GM08714 (cell line): ENCODE results near the gene GAPT.

ENCODE experiments used
- H3K4me3 ChIP-seq: fragments of 200-500 bp; sonication (Bioruptor generic); 2 replicates; pipeline ENCODE4 v1.5.1; 2014; ENCODE audit warnings: mild to moderate bottlenecking, low read length, inconsistent platforms
- ZNF274 ChIP-seq: IDR thresholded peaks from 2 replicates; pipeline ENCODE4 v1.6.1; 2012; ENCODE audit warnings: mild to moderate bottlenecking, low read depth, low read length

GAPT gene

DNA sequence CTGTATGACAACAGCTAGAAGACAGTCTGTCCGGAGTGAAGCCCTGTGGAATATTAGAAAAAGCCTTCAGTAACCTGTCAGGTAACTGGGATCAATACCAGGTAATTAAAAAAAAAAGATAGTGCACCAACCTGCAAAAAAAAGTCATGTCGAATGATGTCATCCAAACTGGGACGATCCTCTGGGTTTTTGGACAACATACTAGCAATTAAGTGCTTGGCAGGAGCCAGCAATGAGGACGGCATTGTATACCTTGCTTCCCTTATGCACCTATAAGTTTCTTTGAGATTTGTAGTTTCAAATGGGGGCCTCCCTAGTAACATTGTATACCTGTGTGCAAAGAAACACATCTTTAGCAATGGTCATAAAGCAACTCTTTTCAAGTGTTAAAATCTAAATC lies 34.2 kb upstream of the GAPT start:
- no peak for TF ChIP-seq ZNF274
- H3K4me3 ChIP-seq, result no peak overlapping the region

DNA sequence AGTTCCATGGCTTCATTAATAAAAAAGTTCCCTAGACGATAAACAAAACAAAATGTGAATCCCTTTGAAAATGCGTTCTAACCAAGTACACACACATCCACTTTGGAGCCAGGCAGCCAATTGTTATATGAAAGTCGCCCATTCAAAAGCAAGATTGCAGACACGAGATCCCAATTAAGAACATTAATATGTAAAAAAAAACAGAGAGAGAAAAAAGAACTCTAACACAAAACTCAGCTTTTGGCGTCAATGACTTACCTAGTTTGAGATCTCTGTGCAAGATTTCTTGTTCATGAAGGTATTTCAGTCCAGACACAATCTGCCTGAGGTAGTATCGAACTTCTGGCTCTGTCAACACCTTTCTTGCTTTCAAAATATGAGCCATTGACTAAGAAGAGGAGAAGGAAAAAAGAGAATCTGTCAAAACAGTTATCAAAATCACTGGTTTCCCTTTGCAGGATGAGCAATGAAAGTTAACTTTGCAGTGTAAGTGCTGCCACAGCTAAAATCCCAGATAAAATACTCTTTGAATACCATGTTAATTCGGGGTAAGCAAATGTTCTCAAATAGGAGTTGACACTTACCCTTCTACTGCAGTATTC lies 33.0 kb upstream of the GAPT start:
- H3K4me3 ChIP-seq, result peak overlapping the region; percentile 73; the same call in 1 of the 2 replicates
- no peak for TF ChIP-seq ZNF274

DNA sequence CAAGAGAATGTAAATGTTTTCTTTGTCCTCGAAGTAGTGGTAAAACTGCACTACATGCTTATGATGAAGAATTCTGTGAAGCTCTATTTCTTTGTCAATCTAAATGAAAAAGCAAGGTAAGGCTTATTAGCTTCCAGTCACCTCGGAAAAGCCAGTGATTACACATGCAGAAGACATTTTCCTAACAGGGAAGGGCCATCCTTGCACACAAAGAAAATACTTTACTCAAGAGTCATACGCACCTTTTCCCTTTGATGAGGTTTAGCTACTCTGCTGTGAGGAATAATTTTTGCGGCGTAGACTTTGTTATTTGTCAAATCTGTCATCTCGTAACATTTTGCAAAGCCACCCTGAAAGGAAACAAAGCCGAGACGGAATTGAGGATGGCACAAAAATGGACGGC lies 32.5 kb upstream of the GAPT start:
- TF ChIP-seq ZNF274, result no peak
- peak overlapping the region; percentile 73 for H3K4me3 ChIP-seq

DNA sequence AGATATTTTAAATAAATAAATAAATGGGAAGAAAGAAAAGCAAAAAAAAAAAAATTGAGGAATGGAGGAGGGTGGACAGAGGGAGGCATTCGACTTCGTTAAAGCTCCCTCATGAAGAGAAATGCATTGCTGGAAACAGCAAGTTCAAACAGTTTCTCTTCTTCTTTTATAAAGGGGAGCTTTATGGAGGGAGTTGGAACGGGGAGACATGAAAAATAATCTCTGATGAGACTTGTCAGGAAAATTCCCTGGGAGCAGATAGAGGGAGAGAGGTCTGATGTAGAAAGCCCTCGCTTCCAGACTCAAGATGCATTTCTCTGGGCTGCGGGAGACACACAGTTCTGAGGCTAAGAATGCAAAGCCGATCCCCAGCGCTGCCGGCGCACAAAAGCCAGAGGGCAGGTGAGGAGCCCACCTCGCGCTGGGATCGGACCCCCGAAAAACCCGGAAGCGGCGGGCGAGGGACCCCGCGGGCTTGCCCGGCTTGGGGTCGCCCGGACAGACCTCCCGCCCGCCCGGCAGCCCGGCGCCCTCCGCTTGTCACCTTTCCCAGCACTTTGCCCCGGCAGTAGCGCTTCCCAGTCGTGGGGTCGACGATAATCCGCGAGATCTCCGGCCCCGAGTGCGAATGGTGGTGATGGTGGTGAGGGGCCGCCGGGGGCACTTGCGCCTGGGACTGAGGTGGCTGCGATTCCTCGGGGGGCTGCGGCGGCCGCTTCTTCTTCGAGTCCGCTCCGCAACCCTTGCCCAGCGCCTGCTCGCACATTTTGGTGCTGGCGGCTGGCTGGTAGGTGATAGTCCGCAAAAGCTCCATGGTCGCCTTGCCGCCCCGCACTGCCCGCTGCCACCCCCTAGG lies 31.9 kb upstream of the GAPT start:
- TF ChIP-seq ZNF274, result no peak
- H3K4me3 ChIP-seq, result peak overlapping the region; percentile 73

DNA sequence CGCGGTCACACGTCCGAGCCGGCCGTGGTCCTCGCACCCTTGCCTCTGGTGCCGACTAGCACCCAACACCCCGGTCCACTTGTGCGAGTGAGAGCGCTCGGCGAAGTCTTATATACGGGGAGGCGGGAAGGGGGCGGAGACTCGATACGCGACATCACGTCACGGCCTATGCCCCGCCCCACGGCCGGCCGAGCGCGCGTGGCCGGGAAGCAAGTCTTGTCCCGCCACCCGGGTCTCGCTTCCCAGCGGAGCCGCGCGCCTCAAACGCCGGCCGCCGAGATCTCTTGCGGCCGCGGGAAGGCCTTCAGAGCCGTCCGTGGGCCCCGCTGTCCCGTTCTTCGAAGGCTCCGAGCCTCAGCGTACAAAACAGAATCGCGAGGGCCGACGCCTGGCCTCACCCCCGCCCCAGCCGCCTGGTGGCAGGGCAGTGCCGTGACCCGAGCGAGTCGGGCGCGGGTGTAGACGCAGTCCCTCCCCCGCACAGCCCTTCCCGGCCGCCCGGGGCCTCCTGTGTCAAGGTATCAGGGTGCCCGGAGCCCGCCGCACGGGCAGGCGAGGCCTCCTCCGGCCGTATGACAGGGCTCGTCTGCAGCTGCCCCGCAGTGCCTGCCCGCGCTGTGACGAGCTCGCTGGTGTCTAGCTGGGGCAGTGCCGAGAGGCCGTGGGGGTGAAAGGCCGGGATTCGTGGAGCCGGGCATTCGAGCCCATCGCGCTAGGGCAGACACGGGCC lies 31.1 kb upstream of the GAPT start, which contains the start of gene PLK2:
PLK2 (minus strand) TSS at position 85 of the 730 bp plus-strand sequence. CDS start 127 bp downstream, outside the sequence.
- peak within 1 kb of the TSS; percentile 73 for H3K4me3 ChIP-seq
- no peak for TF ChIP-seq ZNF274

DNA sequence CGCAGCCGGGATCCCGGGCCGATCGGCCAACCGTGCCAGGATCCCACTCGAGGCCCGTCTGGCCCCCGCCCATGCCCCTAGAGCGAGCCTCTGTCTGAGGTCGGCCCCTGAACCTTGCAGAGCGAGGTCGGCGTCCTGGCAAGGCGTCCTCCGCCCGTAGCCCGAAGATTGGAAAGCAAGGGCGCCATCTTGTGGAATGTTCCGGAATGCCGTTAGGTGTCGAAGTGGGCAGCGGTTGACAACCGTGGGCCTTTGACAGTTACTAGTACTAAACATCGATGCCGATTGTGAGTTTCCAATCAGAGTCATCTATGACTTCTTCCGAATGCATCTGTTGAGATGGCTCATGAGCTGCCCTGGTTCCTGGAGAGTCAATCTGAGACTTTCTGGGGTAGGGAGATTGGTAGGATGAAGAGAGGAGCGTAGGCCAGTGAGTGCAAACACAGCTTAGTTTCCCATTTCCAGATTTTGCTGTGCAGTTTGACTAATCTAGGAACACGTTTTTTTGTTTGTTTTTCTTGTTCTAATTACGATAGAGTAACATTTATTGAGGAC lies 30.4 kb upstream of the GAPT start:
- no peak for TF ChIP-seq ZNF274
- H3K4me3 ChIP-seq, result peak overlapping the region; percentile 73; the same call in 1 of the 2 replicates

DNA sequence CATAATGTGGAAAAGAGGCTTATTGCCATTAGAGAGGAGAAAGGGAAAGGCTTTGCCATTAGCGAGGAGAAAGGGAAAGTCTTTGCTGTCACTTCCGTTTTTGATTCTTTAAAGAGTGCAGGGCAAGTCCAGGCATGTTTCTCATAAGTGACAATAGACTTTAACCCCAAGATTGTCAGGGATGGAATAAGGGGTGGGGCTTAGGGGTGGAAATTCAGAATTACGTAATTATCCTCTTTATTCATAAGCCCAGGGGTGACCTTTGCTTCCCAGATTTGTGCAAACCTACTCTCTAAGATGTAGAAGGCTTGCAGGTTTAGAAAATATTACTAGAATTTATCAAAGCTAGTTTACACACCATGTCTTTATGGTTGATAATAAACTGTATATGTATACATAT lies 29.1 kb upstream of the GAPT start:
- no peak overlapping the region for H3K4me3 ChIP-seq
- TF ChIP-seq ZNF274, result no peak

DNA sequence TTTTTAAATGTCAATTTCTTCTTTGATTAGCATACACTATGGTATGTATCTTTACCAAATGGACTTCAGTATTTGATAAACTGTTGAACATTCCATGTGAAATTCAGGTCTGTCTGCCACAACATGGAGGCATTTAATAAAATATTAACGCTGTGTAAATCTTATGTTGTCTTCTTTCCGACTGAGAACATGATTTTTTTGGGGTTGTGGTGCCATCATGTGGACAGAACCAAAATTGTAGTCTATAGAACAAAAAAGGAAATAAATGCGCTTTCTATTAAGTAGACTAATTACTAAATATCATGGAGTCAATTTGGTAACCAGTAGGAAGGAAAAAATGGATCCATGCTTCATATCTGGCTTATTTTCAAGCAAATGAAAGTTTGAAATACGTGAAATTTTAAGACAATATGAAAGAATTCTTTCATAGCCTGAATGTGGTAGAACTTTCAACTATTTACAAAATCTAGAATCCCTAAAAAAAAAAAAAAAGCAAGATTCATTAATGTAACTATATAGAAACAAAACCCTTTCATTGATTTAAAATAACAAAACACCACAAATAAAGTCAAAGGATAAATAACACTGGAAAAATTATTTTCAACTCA lies 28.5 kb upstream of the GAPT start:
- no peak overlapping the region for H3K4me3 ChIP-seq
- no peak for TF ChIP-seq ZNF274

DNA sequence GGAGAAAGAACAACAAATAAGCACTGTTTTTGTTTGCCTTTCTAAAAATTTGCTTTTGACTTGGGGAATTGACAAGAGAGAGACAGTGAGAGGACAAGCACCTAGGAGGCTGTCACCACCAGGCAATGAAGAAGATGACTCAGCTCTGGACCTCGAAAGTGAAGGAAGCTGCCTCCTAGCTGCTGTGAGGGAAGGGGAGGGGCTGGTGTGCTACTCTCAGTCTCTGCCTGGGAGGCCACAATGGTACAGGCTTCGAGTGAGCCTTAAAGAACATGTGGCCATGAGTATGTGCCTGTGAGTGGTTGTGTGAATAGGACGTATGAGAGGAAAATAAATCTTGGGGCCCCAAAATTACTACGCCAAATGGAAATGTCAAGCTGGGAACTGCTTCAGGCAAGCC lies 24.3 kb upstream of the GAPT start:
- H3K4me3 ChIP-seq, result no peak overlapping the region
- TF ChIP-seq ZNF274, result no peak

DNA sequence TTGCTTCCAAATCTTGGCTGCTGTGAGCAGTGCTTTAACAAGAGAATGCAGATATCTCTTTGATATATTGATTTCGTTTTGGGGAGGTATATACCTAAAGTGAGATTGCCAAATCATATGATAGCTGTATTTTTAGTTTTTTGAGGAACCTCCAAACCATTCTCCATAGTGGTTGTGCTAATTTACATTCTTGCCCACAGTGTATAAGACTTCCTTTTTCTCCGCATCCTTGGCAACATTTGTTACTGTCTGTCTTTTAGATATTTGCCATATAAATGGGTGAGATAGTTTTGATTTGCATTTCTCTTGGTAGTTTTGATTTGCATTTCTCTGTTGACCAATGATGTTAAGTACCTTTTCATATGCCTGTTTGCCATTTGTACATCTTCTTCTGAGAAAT lies 21.3 kb upstream of the GAPT start:
- H3K4me3 ChIP-seq, result no peak overlapping the region
- no peak for TF ChIP-seq ZNF274

DNA sequence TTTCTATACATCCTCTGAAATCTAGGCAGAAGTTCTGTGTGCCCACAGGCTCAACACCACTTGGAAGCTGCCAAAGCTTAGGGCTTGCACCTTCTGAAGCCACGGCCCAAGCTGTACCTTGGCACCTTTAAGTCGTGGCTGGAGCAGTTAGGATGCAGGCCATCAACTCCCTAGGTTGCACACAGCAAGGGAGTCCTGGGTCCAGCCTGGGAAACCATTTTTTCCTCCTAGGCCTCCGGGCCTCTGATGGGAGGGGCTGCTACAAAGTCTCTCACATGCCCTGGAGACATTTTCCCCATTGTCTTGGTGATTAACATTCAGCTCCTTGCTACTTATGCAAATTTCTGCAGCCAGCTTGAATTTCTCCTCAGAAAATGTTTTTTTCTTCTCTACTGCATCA lies 15.8 kb upstream of the GAPT start:
- H3K4me3 ChIP-seq, result no peak overlapping the region
- no peak for TF ChIP-seq ZNF274

DNA sequence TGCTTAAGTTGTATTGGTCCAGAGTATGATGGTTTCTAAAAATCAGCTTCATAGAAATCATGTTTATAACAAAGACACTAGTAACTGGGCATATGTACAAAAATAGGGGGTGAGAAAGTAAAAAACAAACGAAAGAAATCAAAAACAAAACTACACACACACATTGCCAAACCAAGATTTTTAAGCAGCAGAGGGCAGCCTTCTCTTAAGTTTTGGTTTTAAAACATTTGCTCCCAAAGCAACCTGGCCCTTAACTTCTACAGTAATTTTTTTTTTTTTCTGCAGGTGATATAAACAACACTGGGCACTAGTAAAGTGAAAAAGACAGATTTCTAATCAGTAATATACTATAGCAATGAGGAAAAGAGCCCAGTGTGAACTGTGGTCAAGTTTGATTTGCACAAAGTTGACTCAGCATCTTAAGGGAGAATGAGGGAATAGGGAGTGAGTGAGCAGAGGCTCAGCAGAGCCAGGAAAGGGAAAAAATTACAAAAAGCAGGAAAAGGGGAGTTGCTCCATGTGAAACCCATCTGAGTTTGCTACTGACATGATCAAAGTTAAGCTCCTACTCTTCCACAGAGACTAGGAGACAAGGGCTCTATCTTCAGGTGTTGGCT lies 13.4 kb upstream of the GAPT start:
- no peak overlapping the region for H3K4me3 ChIP-seq
- TF ChIP-seq ZNF274, result no peak

DNA sequence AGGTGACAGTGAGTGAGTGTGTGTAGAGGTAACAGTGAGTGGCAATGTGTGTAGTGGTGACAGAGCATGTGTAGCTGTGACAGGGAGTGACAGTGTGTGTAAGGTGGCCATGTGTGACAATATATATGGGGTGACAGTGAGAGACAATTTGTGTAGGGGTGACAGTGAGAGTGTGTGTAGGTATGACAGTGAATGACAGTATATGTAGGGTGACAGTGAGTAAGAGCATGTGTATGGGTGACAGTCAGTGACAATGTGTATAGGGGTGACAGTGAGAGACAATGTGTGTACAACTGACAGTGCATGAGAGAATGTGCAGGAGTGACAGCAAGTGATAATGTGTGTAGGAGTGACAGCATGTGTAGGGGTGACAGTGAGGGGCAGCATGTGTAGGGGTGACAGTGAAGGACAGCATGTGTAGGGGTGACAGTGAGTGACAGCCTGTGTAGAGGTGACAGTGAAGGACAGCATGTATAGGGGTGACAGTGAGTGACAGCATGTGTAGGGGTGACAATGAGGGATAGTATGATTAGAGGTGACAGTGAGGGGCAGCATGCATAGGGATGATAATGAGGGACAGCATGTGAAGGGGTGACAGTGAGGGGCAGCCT lies 10.1 kb upstream of the GAPT start:
- no peak overlapping the region for H3K4me3 ChIP-seq
- no peak for TF ChIP-seq ZNF274
